DMS79 (cell line): ENCODE measurements around the gene TMEM176B.
A peak's percentile ranks its signal among the peaks of the same experiment; 100 is the strongest.
"Not testable (repeated sequence)": the region's sequence is repeated elsewhere in the genome, so short reads cannot be mapped to it uniquely, and the experiment has no call there.

Source experiments
- DNase-seq: peaks from one replicate; lab custom pipeline; 2025; lab: John Stamatoyannopoulos, UW

TMEM176B gene

DNA sequence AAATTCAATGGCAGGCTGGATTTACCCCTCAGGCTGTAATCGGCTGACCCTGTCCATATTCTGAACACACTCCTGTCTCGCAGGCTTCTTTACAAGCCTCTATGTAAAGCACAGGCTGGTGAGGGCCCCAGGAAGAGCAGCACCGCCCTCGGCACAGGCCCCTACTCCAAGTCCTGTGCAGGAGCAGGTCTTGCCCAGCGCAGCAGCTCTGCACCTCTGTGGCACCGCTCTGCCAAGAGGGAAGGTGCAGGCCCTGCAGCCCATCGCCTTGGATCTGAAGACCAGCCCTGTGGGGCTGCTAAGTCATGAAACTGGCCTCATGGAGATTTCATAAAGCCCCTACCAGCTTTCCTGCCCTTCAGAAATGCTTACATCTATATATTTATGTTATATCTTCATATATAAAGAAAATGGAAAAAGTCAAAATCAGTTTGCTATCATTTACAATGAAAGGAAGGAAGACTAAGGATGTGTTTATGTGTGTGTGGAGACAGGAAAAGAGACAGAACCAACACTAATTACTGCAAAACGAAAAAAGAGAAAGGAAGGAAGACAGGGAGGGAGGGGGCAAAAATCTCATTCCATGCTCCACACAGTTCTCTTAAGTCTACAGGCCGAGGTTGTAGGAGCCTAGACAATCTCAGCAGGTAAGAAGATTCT lies 9.6 kb downstream of the TMEM176B start:
- no peak for DNase-seq

DNA sequence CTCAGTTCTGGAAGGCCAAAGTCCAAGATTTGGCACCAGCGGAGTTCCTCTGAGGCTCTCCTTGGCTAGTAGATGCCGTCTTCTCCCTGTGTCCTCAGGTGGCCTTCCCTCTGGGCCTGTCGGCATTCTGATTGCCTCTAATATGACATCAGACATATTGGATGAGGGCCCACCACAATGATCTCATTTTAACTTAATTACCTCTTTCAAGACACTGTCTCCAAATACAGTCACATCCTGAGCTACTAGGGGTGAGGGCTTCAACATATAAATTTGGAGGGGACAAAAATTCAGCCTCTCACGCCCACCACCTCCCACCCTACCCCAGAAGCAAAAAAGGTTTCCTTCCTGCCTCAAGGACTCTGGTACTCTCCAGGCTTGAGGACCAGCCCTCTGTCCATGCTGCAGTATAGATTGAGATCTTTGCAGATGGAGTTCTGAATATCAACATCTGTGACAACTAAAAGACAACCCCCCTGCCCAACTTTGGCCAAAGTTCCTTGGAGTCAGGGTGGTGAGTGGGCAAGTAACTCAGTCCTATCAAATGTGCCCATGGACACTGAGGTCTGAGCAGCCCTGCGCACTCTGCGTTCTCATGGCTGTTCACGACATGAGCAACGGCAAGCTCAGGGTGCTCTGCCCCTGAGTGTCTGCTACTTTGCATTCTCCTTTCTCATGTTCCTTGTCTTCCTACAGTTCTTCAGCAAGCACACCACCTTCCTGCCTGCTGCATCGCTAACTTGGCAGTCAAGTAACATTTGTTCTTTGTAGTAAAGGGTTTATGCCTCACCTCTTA lies 11.5 kb downstream of the TMEM176B start:
- DNase-seq = no peak

DNA sequence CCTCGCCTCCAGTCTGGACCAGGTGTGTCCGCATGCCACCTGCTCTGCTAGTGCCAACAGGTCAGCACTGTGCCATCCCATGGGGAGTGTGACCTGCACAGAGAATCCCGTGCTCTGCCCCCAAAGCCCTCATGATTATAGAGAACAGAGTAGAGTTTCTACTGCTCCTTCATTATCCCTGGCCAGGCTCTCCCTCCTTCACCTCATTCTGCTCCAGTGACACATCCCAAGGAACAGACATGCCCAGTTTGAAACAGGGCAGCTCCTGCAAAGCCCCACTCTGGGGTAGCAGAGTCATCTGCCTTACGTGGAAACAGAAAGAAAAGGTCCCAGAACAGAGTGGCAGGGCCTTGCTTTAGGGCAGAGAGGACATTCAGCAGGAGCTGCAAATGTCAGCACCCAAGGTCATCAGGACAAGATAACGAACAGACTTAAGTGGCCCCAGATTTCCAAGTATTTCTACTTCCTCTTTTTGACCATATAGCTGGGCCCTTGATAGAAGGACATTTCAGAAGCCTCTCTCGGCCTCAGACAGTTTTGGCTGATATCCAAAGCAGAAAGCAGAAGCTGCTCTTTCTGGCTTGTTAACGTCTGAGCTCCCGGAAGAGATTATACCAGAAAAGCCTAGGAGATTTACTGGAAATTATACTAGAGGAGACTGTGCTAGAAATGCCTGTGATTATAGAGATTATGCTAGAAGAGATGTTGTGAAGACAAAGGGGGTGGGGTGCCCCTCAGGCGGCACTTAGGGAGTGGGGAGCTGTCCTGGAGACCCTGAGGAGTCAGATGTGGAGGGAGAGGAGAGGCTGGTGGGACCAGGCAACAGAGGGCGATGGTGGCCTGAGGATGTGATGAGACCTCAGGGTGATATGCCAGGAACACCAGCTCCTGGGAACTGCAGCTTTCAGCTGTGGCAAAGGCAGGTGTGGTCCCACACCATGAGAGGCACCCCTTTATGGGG lies 12.6 kb downstream of the TMEM176B start:
- DNase-seq = no peak

DNA sequence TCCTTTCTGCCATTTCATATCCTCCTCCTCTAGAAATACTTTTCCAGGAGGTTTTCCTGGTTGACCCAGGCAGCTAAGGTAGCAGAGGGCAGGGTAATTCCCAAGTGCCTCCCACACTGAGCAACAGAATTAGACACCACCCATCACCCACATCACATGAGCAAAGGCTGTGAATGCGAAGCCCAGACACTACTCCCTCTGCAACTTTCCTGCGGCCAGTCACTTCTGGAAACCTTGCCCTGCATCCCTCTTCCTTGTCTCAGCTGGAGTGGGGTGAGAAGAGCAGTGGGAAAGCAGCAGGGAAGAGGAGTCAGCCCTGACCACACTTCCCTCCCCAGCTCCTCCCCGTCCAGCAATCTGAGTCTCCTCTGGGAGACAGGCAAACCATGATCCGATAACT lies 15.2 kb downstream of the TMEM176B start:
- no peak for DNase-seq

DNA sequence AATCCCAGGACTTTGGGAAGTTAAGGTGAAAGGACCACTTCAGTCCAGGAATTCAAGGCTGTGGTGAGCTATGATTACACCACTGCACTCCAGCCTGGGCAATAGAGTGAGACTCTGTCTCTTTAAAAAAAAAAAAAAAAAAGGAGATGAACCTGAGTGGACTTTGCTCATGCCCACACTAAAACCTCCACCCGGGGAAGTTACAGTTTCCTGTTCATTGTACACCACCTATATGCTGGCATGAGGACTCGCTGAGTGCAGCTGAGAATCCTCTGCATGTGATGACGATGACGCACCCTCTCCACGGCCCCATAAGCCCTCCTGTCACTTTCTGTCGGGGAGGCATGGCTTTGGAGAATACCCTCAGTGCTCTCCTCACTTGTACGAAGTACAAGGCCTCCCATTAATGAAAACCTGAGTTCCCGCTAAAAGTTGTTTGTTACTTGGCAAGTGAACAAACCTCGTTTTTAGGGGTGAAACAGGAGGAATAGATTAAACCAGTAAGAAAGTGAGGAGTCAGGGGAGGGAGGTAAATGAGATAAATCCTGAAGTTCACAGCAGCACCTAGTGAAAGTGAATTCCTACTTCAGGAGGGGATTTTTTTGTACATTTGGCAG lies 15.9 kb downstream of the TMEM176B start:
- no peak for DNase-seq

DNA sequence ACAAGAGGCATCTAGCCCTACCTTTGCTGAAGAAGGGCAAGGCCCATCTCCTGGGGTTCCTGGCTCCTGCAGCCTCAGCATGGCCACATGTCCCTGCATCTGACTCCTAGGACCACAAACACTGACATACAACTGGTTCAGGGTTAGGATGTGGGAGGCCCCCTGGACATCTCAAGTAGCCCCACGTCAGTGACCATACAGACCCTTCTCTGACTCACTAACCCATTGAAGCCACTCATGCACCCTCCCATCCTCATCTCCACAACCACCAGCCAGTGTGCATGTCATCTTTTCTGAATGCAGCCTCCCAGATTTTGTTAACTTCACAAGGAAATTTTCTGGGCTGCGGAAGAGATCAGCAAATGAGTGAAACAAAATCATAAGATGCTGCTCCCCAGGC lies 18.2 kb downstream of the TMEM176B start:
- no peak for DNase-seq

DNA sequence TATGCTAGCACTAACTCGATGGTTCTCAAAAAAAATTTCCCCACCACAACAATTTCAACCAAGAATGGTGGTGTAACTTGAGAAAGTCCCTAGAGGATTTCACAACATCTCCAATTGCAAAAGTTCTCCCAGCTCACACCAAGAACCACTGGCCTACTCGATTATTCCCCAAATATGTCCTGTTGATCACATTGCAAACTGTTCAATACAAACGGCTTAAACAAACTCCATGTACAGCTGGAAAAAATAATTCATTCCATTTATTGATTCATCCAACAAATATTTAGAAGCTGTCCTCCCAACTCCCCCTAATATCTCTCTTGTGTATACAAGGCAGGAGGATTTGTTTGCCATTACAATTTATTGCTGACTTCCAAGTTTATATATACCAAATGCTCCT lies 19.1 kb downstream of the TMEM176B start:
- no peak for DNase-seq

DNA sequence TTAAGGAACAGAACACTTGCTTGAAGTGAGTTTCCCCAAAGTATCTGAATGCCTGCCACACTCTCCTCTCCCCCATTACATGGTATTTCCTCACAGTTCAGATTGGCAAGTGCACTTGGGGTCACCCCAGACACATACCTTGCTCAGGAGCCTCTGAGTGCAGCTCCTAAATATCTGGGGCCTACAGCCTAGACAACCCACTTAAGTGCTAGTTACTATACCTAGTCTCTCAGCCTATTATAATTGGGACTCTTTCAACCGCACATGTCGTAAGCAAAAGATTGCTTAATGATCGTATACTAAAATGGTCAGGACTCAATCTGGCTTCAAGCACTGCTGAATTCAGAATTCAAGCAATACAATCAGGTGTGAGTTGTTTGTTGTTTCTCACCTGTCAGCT lies 19.9 kb downstream of the TMEM176B start:
- no peak for DNase-seq

DNA sequence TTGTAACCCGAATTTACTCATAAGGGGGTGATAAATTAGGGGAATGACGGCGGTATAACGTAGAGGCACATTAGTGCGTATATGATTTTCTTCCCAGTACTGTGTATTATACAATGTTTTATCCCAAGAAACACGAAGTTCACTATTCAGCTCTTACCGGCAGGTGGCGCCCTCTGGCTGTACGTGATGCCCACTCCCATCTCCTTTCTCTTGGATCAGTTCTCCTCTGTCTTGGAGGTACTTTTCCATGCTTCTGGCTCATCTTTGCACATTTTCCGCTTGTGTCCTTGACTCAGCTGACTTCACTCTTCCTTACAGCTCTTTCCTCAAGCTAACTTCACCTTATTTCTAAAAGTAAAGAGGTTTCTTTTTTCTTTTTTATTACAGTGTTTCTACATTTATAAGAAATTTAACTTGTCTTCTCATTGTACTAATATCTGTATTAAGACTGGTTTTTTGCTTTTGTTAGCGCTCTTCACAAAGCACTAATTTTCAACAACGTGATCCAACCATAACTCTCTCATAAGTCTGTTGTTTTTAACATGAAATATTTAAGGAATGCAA lies 21.3 kb downstream of the TMEM176B start:
- DNase-seq = peak; percentile 24

DNA sequence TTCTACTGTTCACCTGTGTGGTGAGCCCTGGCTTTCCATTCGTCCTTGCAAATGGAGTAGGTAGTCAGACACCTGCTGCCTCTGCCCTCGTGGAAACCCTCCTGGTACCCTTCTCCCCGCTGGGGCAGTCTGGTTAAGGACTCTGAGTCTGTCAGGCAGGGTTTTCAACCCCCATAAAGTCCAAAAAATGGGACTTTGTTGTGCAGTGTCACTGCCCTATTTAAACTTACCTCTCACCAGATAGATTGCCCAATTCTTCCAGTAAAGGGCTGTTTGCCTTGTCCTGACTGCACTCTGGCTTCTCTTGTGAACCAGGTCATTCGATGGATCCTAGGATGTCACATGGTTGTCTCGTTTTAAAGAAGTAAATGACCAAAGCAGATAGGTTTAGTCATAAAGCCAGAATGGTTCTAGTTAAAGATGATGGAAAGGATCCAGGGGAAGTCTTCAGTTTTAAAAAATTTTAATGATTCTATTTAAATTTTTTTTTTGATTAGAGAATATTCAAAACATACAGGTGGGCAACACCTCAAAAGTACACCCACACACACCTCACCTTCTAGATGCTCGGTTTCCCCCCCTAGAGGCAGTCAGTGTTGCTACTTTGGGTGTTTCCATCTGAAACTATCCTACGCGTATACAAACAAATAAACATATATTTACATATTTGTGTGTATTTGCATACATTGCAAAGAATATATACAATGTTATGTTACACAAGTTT lies 22.0 kb downstream of the TMEM176B start:
- no peak for DNase-seq

DNA sequence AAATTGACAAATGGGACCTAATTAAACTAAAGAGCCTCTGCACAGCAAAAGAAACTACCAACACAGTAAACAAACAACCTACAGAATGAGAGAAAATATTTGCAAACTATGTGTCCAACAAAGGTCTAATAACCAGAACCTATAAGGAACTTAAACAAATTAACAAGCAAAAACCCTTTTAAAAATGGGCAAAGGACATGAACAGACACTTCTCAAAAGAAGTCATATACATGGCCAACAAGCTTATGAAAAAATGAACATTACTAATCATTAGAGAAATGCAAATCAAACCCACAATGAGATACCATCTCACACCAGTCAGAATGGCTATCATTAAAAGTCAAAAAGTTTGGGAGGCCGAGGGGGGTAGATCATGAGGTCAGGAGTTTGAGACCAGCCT lies 26.0 kb downstream of the TMEM176B start:
- not testable (repeated sequence) for DNase-seq

DNA sequence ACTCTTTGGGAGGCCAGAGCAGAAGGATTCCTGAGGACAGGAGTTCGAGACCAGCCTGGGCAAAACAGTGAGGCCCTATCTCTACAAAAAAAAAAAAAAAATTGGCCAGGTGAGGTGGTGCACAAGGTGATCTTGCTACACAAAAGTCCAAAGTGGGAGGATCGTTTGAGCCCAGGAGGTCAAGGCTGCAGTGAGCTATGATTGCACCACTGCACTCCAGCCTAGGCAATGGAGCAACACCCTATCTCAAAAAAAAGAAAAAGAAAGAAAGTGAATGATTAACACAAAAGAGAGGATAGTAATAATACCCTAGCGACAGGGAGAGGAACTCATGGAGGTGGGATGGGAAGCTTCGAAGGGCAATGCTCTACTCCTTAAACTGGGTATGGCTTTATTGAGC lies 30.4 kb downstream of the TMEM176B start:
- no peak for DNase-seq

DNA sequence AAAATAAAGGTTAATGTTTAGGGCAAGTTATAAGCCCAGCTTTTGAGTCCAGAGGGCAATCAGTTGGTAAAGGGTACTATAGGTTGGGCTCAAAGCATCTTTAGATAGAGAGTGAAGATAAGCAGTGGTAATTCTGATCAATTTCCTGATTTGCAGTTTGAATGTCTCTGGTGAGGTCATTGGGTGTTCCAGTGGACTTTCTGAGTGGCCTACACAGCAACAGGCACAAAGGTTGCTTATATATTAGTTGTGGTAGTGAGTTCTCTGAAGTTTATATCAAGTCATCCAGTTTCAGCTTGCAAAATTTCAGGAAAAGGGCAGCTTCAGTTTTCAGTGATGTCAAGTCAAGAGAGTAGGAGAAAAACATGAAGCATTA lies 33.8 kb downstream of the TMEM176B start:
- no peak for DNase-seq

DNA sequence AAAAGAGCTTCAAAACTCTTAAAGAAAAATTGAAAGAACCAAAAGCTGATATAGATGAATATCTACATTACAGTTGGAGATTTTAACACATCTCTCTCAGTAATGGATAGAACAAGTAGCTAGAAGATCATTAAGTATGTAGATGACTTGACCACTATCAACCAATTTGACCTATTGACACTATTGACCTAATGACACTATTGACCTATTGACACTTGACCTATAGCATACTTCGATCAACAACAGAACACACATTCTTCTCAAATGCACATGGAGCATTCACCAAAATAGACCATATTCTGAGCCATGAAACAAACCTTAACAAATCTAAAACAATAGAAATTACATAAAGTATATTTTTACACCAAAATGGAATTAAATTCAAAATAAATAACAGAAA lies 40.7 kb downstream of the TMEM176B start:
- no peak for DNase-seq

DNA sequence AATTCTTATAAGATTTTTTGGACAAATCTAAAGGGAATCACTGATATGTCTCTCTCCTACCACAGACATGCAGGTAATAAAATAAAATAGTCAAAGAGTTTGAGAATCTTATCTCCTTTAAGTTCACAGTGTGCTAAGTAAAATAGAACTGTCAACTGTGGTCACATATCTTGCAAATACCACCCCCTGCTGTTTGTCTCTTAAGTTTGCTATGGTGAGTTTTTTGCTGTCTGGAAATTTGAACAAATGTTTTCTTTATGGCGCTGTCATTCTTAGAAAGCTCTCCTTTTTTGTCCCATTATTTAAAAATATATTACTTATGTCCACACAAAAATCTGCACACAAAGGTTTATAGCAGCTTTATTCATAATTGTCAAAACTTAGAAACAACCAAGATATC lies 43.3 kb downstream of the TMEM176B start:
- no peak for DNase-seq

DNA sequence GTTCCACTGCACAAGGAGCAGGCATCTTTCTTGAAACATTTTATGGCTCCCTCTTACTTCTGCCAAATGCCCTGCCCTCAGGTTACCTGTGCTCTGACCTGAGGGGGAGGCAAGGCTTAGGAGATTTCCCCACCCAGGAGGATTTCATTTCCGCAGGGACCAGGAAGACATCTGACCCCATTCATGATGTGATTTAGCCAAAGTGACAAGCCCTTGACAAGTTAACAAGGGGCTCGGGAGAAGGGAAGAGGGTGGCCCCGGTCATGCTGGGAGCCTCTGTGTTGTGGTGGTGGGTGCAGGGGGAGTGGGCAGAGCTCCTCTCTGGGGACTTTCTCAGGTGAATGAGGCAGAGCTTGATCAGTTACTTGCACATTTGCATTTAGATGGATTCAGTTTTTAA lies 44.0 kb downstream of the TMEM176B start:
- no peak for DNase-seq

DNA sequence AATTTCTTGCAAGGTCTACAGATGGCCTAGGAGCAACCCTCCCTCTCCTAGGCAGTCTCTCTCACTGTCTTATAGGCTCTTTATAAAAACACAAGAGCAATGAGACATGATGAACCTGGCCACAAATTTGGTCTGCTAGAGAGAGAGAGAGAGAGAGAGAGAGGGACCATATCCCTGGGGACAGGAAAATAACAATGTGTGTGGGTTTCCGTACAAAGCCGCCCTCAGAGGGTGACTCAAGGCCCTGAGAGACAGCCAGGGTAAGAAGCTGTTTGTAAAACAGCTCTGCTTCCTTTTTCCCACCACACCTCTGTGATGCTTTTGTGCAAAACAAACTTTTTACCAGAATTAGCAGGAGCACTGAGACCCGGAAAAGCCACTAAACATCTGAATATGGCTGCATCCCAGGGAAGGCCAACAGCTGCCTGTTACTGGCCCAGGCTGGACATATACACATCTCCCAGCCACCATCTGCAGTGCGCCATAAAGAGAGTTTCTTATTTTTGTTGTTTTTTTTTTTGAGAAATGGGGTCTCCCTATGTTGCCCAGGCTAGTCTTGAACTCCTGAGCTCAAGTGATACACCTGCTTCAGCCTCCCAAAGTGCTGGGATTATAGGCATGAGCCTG lies 44.6 kb downstream of the TMEM176B start:
- no peak for DNase-seq

DNA sequence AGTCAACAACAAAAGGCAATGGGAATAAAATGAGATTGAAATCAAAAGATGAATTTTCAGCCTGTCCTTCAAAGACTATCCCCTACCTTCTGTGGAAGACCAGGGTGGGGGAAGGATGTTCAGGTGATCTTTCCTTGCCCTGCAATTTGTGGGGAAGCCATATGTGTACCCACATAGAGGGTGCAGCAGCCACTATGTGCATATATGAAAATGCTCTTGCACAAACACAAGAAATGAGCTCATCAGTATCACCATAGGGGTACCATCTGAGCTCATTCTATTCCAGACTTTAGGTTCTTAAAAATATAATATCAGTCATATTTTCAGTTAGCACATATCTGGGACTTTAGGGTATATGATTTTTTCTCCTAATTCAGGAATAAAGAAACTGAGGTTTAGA lies 45.2 kb downstream of the TMEM176B start:
- no peak for DNase-seq

DNA sequence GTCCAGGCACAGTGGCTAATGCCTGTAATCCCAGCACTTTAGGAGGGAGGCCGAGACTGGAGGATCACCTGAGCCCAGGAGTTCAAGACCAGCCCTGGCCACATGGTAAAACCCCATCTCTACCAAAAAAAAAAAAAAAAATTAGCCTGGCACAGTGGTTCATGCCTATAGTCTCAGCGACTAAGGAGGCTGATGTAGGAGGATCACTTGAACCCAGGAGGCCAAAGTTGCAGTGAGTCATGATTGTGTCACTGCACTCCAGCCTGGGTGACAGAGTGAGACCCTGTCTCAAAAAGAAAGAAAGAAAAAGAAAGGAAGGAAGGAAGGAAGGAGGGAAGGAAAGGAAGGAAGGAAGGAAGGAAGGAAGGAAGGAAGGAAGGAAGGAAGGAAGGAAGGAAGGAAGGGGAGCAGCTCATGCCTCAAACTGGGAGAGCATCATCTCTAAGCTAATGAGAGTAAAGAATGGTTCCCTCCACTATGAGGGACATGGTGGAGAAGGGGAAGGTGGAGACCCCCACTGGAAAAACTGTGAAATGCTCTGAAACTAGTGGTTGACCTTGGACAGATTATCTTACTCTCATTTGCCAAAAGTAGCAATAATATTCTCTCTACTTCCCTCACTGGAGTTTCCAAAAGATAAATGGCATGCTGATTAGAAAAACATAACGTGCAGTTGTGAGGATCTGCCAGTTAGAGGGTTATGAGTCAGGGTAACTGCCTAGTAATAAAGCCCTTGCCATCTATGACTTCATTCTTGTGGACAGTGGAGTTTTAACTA lies 46.1 kb downstream of the TMEM176B start:
- DNase-seq = no peak

DNA sequence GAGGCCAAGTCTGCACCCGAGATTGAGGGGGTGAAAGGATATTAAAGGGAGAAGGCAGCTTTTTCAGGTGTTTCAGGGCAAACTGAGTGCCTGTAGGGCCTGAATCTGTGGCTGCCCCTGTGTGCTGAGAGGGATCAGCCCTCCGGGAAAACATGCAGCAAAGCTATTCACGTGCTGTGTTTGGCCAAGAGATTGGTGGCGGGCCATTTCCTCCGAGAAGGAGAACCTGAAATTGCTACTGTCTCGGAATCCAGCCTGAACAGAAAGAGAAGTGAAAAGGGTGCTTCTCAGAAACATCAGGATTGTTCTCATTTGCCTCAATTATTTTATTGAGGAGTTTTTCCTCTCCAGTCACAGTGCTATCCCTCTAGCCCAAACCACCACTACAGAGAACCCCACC lies 46.9 kb downstream of the TMEM176B start:
- no peak for DNase-seq
